IPS-18c (cell line): ENCODE data around the gene CAND1.

Experiments used
- H3K4me3 ChIP-seq: 2 replicates; pipeline ENCODE4 v1.7.0; 2013; ENCODE audit warnings: low read depth, mild to moderate bottlenecking, low read length, moderate library complexity; ENCODE audit not compliant: insufficient read depth
- H3K9me3 ChIP-seq: one replicate; pipeline ENCODE4 v1.6.1; 2013; ENCODE audit warnings: mild to moderate bottlenecking, low read length, moderate library complexity; ENCODE audit not compliant: control insufficient read depth, insufficient read depth

CAND1 gene

DNA sequence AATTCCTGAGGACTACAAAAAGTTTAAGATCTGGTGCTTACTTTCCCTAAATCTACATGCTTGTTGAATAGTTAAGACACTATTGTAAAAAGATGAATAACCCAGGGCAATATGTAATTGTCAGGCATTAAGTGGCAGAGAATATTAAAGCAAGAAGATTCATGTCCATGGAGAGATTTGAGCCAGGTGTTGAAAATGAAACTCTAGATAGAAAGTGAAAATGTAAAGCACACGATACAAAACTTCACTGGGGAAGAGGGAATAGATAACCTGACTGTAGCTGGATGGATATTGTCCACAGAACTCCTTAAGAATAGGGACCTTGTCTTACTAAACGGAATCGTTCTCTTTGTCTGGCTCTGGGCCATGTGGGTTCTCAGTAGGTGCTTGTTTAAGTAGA is 5.0 kb downstream of the CAND1 start:
- Histone ChIP-seq H3K4me3 (no peak overlapping the region), H3K9me3 (no peaks in the 10 kb centered on the region)

DNA sequence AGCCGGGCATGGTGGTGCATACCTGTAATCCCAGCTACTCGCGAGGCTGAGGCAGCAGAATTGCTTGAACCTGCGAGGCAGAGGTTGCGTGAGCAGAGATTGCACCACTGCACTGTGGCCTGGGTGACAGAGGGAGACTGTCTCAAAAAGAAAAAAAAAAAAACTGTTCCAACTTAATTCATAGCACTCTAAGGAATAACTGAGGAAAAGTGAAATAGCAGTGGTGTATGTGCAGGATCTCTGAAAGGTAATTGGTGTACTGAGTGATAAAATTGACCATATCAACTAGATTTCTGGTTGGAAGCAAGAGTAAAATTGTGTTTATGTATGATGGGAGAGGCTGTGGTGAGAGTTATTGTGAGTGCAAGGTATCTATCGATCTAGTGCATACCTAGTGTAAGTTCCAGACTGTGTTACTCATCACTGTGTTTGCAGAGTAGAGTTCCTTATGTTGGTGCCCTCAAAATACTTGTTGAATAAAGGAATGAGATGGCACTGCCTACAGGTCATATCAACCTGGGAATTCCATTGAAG is 6.3 kb downstream of the CAND1 start:
- no peaks in the 10 kb centered on the region for H3K9me3 ChIP-seq
- no peak overlapping the region for H3K4me3 ChIP-seq

DNA sequence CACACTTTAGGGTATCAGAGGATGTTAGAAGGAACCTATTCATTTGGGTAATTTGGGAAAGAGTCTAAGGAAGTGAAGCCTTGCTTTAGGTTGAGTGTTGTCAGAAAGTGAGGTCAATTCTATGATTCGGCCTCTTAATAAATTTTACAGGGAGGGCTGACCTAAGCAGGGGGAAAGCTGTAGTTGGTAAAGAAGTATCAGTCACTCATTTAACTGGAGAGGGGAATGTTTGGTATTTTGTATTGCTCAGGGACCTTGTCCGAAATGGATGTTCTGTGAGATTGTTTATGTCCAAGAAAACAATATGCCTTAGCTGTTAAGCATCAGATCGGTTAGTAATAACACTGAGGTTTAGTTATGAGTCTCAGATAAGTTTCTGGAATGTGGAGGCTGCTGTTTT is 7.3 kb downstream of the CAND1 start:
- H3K4me3 ChIP-seq = no peak overlapping the region
- H3K9me3 ChIP-seq = no peaks in the 10 kb centered on the region

DNA sequence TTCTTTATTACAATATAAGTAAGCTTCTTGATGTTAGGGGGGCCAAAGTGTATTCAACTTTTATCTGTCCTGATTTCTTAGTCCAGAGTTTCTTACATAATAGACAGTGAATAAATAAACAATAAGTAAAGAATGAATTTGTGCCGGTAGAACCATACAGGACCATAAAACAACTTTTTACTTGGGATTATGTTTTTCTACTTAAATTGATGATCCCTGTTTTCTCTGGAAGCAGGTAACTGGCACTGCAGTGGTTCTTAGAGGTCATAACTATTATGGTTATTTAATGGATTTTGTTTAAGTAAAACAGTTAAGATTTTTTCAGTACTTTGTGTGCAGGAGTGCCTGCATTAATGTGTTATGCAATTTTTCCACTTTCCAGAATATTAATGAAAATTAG is 10.5 kb downstream of the CAND1 start:
- H3K9me3 ChIP-seq = no peaks in the 10 kb centered on the region

DNA sequence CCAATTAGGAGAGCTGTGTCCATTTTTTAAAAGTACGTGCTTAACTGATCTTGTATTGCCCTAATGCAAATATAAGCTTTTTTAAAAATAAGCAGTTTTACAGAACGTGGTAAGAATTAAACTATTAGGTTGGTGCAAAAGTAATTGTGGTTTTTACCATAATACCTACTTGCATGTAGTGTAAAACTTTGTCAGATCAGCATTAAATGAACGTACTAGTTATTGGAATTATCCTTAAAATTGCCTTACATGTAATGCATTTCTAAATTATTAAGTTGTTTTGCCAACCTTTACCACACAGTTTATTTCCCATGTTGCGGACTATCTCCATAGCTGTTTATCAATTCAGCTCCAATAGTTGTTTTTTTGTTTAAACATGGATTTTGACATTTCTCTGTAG is 10.9 kb downstream of the CAND1 start:
- no peak overlapping the region for H3K4me3 ChIP-seq
- H3K9me3 ChIP-seq = no peaks in the 10 kb centered on the region

More for the DNA sequence above, 10.5 kb downstream of the CAND1 start:
- H3K4me3 ChIP-seq = no peak overlapping the region

DNA sequence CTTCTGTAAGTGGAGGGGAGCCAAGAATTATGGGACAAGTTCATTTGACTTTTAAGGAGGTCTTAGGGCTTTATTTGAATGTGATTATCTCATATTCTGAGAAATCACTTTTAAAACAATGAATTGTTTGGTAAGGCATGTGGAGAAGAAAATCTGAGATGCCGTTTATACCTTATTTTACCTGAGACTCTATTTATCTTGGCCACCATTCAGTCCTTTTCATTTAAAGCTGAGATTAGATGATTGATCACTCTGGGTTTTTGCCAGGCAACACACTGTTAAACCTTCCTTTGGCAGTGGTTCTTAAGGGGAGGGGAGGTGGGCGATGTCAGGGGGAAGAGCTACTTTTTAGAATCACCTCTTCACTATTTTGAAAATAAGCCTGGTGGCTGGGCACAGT is 11.4 kb downstream of the CAND1 start:
- H3K4me3 ChIP-seq = no peak overlapping the region
- H3K9me3 ChIP-seq = no peaks in the 10 kb centered on the region

DNA sequence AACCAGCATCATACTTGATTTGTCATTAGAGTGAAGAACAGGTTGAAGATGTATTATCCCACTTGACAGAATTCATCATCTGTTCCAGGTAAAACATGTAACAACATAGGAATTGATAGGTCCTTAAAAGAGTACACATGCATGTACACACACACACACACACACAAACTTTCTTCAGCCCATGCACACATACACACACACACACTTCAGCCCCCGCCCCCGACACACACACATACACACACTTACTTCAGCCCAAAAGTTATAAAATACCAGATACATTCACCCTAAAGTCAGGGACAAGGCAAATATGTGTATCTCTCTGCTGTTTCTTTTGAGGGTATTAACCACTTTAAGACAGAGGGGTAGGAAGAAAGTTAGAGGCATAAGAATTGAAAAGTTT is 15.4 kb downstream of the CAND1 start:
- no peaks in the 10 kb centered on the region for H3K9me3 ChIP-seq

DNA sequence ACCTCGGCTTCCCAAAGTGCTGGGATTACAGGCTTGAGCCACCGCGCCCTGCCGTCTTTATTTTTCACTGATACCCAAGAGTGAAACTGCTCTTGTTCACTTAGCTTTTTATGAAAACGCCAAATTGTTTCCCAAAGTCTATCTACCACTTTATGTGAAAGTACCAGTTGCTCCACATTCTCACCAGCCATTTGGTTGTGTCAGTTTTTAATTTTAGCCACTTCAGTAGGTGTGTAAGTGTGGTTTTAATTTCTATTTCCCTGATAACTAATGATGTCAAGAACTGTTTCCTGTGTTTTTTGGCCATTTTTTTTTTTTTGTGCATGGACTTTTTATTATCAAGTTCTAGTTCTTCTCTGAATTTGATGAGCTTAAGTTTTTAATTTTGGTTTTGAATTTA is 17.1 kb downstream of the CAND1 start:
- H3K4me3 ChIP-seq = no peak overlapping the region
- no peaks in the 10 kb centered on the region for H3K9me3 ChIP-seq

More for the DNA sequence above, 15.4 kb downstream of the CAND1 start:
- no peak overlapping the region for H3K4me3 ChIP-seq

DNA sequence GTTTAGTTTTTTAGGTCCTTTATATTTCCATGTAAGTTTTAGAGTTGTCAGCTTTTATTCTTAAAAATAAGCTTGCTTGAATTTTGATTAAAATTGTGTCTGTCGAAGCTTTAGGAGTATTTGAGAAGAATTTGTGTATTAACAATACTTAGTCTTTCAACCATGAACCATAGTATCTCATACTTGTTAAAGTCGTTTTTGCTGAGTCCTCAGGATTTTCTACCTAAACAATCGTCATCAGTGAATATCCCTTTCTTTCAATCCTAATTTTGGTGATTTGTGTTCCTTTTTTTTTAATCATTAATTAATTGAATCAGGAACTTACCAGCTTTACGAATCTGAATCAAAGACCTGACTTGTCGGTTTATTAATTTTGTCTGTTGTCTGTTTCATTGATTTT is 18.2 kb downstream of the CAND1 start:
- H3K9me3 ChIP-seq = no peaks in the 10 kb centered on the region
- H3K4me3 ChIP-seq = no peak overlapping the region

DNA sequence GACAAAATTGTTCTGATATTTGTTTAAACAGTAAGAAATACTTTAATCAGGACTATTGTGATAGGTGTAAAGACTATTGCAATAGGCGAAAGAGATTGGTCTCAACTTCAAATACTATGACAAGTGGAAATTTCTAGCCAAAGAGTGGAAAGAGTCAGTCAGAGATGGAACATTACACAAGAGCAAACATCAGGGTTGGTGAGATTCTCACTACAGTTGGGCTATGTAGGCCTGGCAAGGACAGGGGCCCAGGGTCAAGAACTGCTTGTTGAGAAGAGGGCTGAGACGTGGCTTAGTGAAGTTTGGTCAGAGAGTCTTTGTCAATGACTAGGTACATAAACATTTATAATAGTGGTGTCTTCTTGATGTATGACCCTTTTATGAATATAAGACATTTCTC is 19.4 kb downstream of the CAND1 start:
- Histone ChIP-seq H3K4me3 (no peak overlapping the region), H3K9me3 (no peaks in the 10 kb centered on the region)

DNA sequence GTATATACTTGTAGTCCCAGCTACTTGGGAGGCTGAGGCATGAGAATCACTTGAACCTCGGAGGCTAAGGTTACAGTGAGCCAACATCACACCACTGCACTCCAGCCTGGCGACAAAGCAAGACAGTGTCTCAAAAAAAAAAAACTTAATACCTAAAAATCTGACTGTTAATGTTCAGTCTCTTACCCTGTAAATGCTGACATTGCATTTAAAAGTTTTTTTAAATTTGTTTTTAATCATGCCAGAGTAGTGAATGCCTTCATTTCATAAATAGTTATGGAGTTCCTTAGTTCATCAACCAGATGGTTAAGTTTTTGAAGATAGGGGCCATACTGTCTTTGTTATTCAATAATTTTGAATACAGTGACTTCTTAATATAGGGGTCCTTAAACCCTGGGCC is 21.2 kb downstream of the CAND1 start:
- Histone ChIP-seq H3K4me3 (no peak overlapping the region), H3K9me3 (no peaks in the 10 kb centered on the region)

DNA sequence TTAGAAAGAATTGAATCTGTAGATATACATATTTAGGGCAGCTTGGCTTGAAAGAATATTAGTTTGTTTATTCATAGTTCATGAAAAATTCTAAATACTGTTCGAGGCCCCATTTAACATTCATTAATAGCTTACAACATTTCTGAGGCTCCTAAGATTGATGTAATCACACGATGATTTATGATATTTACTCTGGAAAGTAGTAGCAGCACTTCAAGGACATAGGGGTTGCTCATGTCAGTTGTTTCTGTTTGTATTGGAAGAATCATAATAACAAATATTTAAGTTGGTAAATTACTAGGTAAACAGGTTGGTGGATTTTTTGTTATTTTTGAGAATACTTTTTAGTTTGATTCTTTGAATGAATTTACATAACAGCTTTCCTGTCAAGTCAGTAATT is 30.4 kb downstream of the CAND1 start:
- Histone ChIP-seq H3K4me3 (no peak overlapping the region), H3K9me3 (no peaks in the 10 kb centered on the region)

DNA sequence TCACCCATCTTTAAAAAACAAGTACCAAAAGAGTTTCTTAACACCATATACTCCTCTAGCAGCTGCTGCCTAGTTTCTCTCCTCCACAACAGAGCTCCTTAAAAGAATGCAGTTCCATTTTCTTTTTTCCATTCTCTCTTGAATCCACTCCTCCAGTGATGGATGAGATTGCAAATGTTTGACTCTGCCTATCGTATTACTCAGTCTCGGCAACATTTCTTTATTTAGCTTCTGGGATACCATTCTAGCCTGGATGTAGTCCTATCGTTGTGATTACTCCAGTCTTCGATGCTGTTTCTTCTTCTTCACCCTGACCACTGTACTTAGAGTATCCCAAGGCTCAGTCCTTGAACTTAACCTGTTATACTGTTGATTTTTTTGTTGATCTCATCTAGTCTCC is 30.8 kb downstream of the CAND1 start:
- Histone ChIP-seq H3K9me3 (no peaks in the 10 kb centered on the region), H3K4me3 (no peak overlapping the region)

DNA sequence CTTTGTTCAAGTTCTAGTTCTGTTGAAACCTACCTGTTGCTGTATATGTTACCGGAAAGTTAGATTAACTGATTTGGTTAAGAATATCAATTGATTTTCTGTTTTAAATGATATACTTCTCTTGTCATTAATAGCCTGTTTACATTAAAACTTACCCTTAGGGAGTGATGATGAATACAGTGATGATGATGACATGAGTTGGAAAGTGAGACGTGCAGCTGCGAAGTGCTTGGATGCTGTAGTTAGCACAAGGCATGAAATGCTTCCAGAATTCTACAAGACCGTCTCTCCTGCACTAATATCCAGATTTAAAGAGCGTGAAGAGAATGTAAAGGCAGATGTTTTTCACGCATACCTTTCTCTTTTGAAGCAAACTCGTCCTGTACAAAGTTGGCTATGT is 33.0 kb downstream of the CAND1 start:
- Histone ChIP-seq H3K9me3 (no peaks in the 10 kb centered on the region), H3K4me3 (no peak overlapping the region)

DNA sequence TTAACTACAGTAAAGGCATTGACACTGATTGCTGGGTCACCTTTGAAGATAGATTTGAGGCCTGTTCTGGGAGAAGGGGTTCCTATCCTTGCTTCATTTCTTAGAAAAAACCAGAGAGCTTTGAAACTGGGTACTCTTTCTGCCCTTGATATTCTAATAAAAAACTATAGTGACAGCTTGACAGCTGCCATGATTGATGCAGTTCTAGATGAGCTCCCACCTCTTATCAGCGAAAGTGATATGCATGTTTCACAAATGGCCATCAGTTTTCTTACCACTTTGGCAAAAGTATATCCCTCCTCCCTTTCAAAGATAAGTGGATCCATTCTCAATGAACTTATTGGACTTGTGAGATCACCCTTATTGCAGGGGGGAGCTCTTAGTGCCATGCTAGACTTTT is 36.4 kb downstream of the CAND1 start:
- Histone ChIP-seq H3K9me3 (no peaks in the 10 kb centered on the region), H3K4me3 (no peak overlapping the region)

DNA sequence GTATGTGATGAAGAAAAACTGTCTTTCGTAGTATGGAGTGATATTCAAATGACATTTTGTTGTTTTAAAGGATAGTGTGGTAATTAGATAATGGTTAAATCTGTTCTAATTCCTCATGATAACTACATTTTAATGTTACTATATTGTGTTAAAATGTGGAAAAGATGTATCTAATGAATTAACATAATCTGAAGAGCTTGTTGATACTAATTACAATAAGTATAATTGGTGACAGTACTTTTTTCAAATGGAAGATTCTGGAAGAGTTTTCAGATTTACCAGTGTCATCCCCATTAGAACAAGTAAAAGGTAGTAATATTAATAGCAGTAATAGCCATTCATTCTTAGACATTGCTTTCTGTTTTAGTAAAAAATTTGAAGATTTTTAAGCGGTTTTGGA is 37.6 kb downstream of the CAND1 start:
- Histone ChIP-seq H3K4me3 (no peak overlapping the region), H3K9me3 (no peaks in the 10 kb centered on the region)

DNA sequence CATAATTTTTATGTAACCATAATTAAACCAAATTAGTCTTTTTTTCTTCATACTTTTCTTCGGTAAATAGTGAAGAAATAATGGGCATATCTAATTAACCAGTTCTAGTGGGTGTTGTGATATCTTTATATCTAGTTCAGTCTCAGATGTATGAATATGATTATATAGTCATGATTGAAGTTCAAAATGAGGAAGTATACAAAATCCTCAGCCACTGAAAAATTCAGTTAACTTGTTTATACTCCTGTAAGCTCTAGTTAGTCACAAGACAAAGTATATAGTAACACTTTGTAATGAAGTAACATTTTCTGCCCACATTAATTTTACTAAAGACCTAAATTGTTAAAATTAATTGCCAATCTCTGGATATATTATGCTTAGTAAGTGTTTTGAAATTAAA is 46.5 kb downstream of the CAND1 start:
- no peak overlapping the region for H3K4me3 ChIP-seq
- no peaks in the 10 kb centered on the region for H3K9me3 ChIP-seq

DNA sequence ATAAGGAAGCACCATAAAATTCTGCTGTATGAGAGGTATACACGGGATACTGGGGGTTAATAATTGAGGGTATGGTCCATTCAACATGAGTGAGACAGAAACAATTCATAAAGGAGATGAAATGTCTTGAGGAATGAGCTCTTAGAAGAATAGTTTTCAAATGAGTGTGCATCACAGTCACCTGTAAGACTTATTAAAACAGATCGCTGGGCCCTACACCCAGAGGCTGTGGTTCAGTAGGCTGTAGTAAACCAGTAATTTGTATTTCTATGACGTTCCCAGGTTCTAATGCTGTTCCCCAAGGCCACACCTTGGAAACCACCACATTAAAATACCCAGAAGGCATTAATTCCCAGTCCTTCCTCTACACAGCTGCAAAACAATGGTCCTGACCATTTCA is 49.6 kb downstream of the CAND1 start:
- no peaks in the 10 kb centered on the region for H3K9me3 ChIP-seq
- no peak overlapping the region for H3K4me3 ChIP-seq

DNA sequence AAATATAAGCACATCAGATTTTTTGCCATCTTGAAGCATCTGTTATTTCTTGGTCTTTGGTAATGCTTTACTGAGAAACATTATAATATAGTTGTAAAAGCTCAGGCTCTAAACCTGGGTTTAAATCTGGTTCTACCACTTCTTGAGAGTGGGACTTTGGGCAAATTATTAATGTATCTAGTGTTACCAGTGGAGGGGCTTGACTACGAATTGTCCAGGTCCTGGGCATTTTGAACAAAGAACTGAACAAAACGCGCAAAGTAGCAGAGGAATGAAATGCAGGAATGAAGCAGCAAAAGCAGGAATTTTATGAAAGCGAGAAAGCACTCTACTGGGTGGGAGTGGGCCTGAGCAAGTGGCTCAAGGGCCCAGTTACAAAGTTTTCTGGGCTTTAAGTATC is 50.8 kb downstream of the CAND1 start:
- Histone ChIP-seq H3K9me3 (no peaks in the 10 kb centered on the region), H3K4me3 (no peak overlapping the region)
